K562 (cell line): Measurements from ENCODE around the gene MERTK. TPM values are rescaled to one million over a fixed set of nuclear protein-coding genes. Genes with fewer than 3 reads are reported as not detected.

Experiments
- ADNP ChIP-seq: fragments of 200-800 bp; sonication (Bioruptor generic); IDR thresholded peaks from 2 replicates; pipeline ENCODE4 v1.6.1; 2016; ENCODE audit warnings: missing genetic modification characterization, missing compliant biosample characterization
- CBX8 ChIP-seq: fragments of 200-600 bp; sonication (generic); IDR thresholded peaks from 2 replicates; pipeline ENCODE4 v1.6.1; 2012; ENCODE audit warnings: borderline replicate concordance, mixed run types, low read depth, mild to moderate bottlenecking, moderate library complexity, mixed read lengths, low read length, control low read depth, inconsistent platforms; ENCODE audit not compliant: poor library complexity, severe bottlenecking; ENCODE audit errors: extremely low read depth
- CC2D1A ChIP-seq: fragments of 450-650 bp; IDR thresholded peaks from 2 replicates; pipeline ENCODE4 v1.6.1; 2017; ENCODE audit warnings: mild to moderate bottlenecking
- CHCHD3 ChIP-seq: fragments of 250-450 bp; sonication (Bioruptor Pico); IDR thresholded peaks from 2 replicates; pipeline ENCODE4 v2.1.2; 2022; ENCODE audit warnings: mild to moderate bottlenecking
- CTBP1 ChIP-seq: fragments of 450-650 bp; IDR thresholded peaks from 2 replicates; pipeline ENCODE4 v1.6.1; 2016; ENCODE audit warnings: borderline replicate concordance
- ETV1 ChIP-seq: fragments of 450-650 bp; conservative IDR thresholded peaks from 2 replicates; pipeline ENCODE4 v1.6.1; 2016; ENCODE audit warnings: missing genetic modification characterization, control low read depth, low read depth, missing compliant biosample characterization
- FOXJ2 ChIP-seq: fragments of 200-800 bp; sonication (Bioruptor generic); IDR thresholded peaks from 2 replicates; pipeline ENCODE4 v1.6.1; 2016; ENCODE audit warnings: missing genetic modification characterization, missing compliant biosample characterization
- HLTF ChIP-seq: fragments of 450-650 bp; IDR thresholded peaks from 2 replicates; pipeline ENCODE4 v1.6.1; 2016
- KDM4B ChIP-seq, 2 experiments: fragments of 450-650 bp in 1 of 2; sonication (generic) in 1 of 2; IDR thresholded peaks; 2 replicates each; pipeline ENCODE4 v1.6.1; 2016 to 2017; ENCODE audit warnings: borderline replicate concordance in 2 of 2, antibody characterized with exemption in 1 of 2, low read depth in 1 of 2, mild to moderate bottlenecking in 1 of 2
- NCOR1 ChIP-seq: fragments of 450-650 bp; IDR thresholded peaks from 2 replicates; pipeline ENCODE4 v1.6.1; 2016; ENCODE audit warnings: mild to moderate bottlenecking, moderate library complexity
- PHB ChIP-seq: fragments of 250-450 bp; sonication (Bioruptor Pico); IDR thresholded peaks from 2 replicates; pipeline ENCODE4 v1.5.0; 2021
- PML ChIP-seq: IDR thresholded peaks from 2 replicates; pipeline ENCODE4 v1.6.1; 2012; ENCODE audit warnings: low read length, inconsistent platforms
- POLR2AphosphoS2 ChIP-seq: IDR thresholded peaks from 2 replicates; pipeline ENCODE4 v1.6.1; 2012; ENCODE audit warnings: low read length, improper control_type of control experiment
- RFX7 ChIP-seq: fragments of 250-450 bp; sonication (Bioruptor Pico); IDR thresholded peaks from 2 replicates; pipeline ENCODE4 v1.5.1; 2021; ENCODE audit warnings: mild to moderate bottlenecking
- SMC3 ChIP-seq: conservative IDR thresholded peaks from 2 replicates; pipeline ENCODE4 v1.6.1; 2011; ENCODE audit warnings: low read depth, low read length, improper control_type of control experiment; ENCODE audit not compliant: insufficient read depth
- TBL1XR1 ChIP-seq, 2 experiments: IDR thresholded peaks; 2 replicates each; pipeline ENCODE4 v1.6.1; 2012; ENCODE audit warnings: improper control_type of control experiment in 2 of 2, low read length in 2 of 2, mild to moderate bottlenecking in 1 of 2
- TGIF2 ChIP-seq: sonication (generic); formaldehyde crosslinking; IDR thresholded peaks from 2 replicates; pipeline ENCODE4 v1.8.1; 2022; ENCODE audit warnings: mild to moderate bottlenecking, missing genetic modification reagents, moderate library complexity
- THRA ChIP-seq: fragments of 450-650 bp; IDR thresholded peaks from 2 replicates; pipeline ENCODE4 v1.6.1; 2017; ENCODE audit warnings: mild to moderate bottlenecking, moderate library complexity
- ZBTB2 ChIP-seq: fragments of 450-650 bp; IDR thresholded peaks from 2 replicates; pipeline ENCODE4 v1.6.1; 2016; ENCODE audit warnings: antibody characterized with exemption
- ZFP91 ChIP-seq: sonication (generic); formaldehyde crosslinking; IDR thresholded peaks from 2 replicates; pipeline ENCODE4 v1.8.0; 2022; ENCODE audit warnings: mild to moderate bottlenecking, missing genetic modification reagents
- ZNF165 ChIP-seq: fragments of 250-450 bp; sonication (Bioruptor Pico); IDR thresholded peaks from 2 replicates; pipeline ENCODE4 v1.4.0; 2020; ENCODE audit warnings: borderline replicate concordance
- ZNF408 ChIP-seq: fragments of 250-450 bp; sonication (Bioruptor Pico); IDR thresholded peaks from 2 replicates; pipeline ENCODE4 v1.4.0; 2020; ENCODE audit warnings: low read depth, mild to moderate bottlenecking, moderate library complexity
- ZNF57 ChIP-seq: fragments of 450-650 bp; formaldehyde crosslinking; IDR thresholded peaks from 2 replicates; pipeline ENCODE4 v1.4.0; 2020; ENCODE audit warnings: mild to moderate bottlenecking, moderate library complexity
- polyA plus RNA-seq, 8 experiments: library from polyadenylated mRNA; depleted of rRNA in 4 of 8; stranded (reverse) in 5 of 8; unstranded in 3 of 8; fragments of >200 nt; fragmentation: Nextera tagmentation in 2 of 8; fragmentation: Illumina TruSeq in 1 of 8; extraction: Ambion mirVana in 2 of 8; extraction: Trizol in 1 of 8; gene quantifications; 2 replicates each; pipeline versions ENCODE4 v1.2.1 to v1.2.3, GENCODE V29; 2011 to 2014; ENCODE audit warnings: inconsistent platforms in 1 of 8, missing spikeins in 1 of 8
- total RNA-seq, 7 experiments: library from RNA; depleted of rRNA in 6 of 7; stranded (reverse); fragments of >200 nt in 6 of 7; fragmentation: Illumina TruSeq in 2 of 7; extraction: Trizol in 2 of 7; gene quantifications; 2 replicates each; pipeline versions ENCODE4 v1.2.1 to v1.2.3, GENCODE V29; 2011 to 2021; ENCODE audit warnings: low replicate concordance in 1 of 7

The MERTK gene
- total and polyA plus RNA-seq, 9 of the 15 experiments (the other 6 are each of a cell fraction or from before 2014, with no cell fraction given), result 0.23 to 1.6 (median 0.74) TPM

- no peak for TF ChIP-seq TGIF2 (CRISPR knock-in tag)
- TF ChIP-seq PML, result no peak
- TF ChIP-seq ZNF408 (CRISPR knock-in tag), result no peak
- TF ChIP-seq FOXJ2 (tag), result no peak
- no peak for TF ChIP-seq ZNF57 (CRISPR knock-in tag)
- no peak for TF ChIP-seq KDM4B (IDR thresholded peaks at IDR 0.05; ENCODE audit: borderline replicate concordance in 2 of 2, low read depth in 1 of 2)
- peak; percentile 48; the same call in 1 of the 2 replicates for TF ChIP-seq NCOR1
- TF ChIP-seq POLR2AphosphoS2, result no peak
- TF ChIP-seq RFX7, result no peak
- TF ChIP-seq ETV1 (tag), result peak; percentile 88
- no peak for TF ChIP-seq HLTF
- no peak for TF ChIP-seq CC2D1A
- TF ChIP-seq CBX8, result no peak
- no peak for TF ChIP-seq CHCHD3
- TF ChIP-seq THRA, result no peak
- no peak for TF ChIP-seq SMC3
- TF ChIP-seq ADNP, result no peak
- no peak; the same call in 1 of the 2 replicates for TF ChIP-seq CTBP1
- TF ChIP-seq ZBTB2, result 0 out of 2 replicates have a peak, but pooled peaks have one; percentile 24
- no peak for TF ChIP-seq PHB
- TF ChIP-seq ZFP91 (CRISPR knock-in tag), result no peak
- no peak for TF ChIP-seq ZNF165
- TF ChIP-seq TBL1XR1 (IDR thresholded peaks at IDR 0.05; ENCODE audit: low read length in 2 of 2), result no peak
Observed at GRCh38 chr2:112055730-112056625, 157.6 kb downstream of the MERTK start (continued).
